ENCODE data around the gene ZNF529.
A peak's percentile ranks its signal among the peaks of the same experiment; 100 is the strongest.

Gene ZNF529

DNA sequence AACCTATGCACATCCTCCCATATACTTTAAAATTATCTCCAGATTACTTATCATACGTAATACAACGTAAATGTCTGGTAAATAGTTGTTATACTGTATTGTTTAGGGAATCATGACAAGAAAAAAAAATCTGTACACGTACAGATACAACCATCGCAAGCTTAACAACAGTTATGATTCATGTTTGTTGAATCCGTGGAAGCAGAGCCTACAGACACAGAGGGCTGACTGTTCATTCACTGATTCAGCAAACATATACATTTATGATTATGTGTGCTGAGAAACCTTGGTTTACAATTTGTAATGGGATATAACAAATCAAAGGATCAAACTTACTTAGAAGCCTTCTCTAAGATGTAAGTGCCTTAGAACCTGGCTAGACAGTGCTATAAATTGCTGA is 46.5 kb downstream of the ZNF529 start:
- peak overlapping the region in 1 of 21 experiments; percentile 85 for H3K27ac ChIP-seq
- no peak overlapping the region for H3K4me3 ChIP-seq

DNA sequence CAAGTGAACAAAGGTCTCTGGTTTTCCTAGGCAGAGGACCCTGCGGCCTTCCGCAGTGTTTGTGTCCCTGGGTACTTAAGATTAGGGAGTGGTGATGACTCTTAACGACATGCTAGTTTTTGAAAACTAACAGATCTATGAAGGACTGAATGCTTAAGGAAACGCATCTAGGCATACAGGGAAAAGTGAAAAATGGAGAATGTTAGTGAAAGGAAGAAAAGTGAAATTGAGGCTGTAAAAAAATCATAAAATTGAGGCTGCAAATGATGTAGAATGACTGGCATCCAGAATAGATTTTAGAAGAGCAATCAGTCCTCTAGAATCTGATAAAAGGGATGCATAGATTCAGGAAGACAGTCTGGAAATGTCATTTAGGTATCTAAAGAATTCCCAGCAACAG is 48.5 kb downstream of the ZNF529 start:
- Histone ChIP-seq H3K4me3 (no peak overlapping the region), H3K27ac (no peak overlapping the region)

DNA sequence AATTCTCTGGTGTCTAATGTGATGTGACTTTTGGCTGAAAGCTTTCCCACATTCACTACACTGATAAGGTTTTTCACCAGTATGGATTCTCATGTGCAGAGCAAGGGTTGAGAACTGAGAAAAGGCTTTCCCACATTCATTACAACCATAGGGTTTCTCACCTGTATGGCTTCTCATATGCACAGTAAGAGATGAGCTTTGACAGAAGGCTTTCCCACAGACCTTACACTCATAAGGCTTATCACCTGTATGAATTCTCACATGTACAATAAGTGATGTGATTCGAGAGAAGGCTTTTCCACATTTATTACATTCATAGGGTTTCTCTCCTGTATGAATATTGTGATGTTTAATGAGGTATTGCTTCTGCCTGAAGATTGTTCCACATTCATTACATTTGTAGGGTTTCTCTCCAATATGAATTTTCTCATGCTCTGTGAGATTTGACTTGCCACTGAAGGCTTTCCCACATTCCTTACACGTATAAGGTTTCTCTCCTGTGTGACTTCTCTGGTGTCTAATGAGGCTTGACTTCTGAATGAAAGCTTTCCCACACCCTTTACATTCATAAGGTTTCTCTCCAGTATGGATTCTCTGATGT is 59.0 kb downstream of the ZNF529 start:
- Histone ChIP-seq H3K27ac (no peak overlapping the region), H3K4me3 (no peak overlapping the region)

DNA sequence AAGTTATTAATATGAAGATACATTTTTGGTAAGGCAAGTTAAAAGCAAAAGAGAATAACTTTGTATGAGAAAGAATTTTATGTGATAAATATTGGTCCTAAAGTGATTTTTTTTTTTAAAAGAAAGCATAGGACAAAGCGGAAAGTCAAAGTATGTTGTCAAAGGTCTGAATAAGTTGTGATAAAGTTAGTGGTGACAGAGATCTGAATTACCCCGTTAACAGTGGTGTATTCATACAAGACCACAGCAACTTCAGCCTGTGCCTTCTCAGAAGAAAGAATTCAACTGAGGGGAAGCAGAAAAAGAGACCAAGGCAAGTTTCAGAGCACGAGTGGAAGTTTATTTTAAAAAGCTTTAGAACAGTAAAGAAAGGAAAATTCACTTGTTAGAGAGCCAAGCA is 64.8 kb downstream of the ZNF529 start:
- Histone ChIP-seq H3K4me3 (no peak overlapping the region), H3K27ac (no peak overlapping the region)

DNA sequence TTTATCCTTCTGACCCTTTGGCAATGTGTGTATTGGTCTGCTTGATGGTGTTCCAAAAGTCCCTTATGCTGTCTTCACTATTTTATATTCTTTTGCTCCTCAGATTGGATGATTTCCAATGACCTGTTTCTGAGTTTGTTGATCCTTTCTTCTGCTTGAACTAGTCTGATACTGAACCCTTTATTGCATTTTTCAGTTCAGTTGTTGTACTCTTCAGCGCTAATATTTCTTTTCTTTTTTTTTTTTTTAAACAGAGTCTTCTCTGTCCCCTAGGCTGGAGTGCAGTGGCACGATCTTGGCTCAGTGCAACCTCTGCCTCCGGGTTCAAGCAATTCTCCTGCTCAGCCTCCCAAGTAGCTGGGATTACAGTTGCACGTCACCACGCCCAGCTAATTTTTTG is 71.1 kb downstream of the ZNF529 start:
- no peak overlapping the region for H3K27ac ChIP-seq
- H3K4me3 ChIP-seq, result no peak overlapping the region

- Histone ChIP-seq H3K4me3 (no peak overlapping the region), H3K27ac (no peak overlapping the region)
These were observed 76.1 kb downstream of the ZNF529 start for GRCh38 chr19:36497001-36497400.
